ENCODE results near the gene EXOC4. TPM values are rescaled to one million over a fixed set of nuclear protein-coding genes. Genes with fewer than 3 reads are reported as not detected.

Gene EXOC4
- total and polyA plus RNA-seq, 2 of the 13 experiments (the other 11 are each of a cell fraction or from before 2014, with no cell fraction given) = 22.5 to 39.0 TPM

- Histone ChIP-seq H3K4me1 (ENCODE audit: insufficient read depth, low read length) (no peaks in the 10 kb centered on the region), H3K9ac (ENCODE audit: insufficient read depth, low read depth, low read length) (no peak overlapping the region), H3K27me3 (ENCODE audit: control insufficient read depth in 1 of 2, insufficient read depth in 2 of 2, low read length in 2 of 2) (no peaks in the 10 kb centered on the region), H4K20me1 (ENCODE audit: insufficient read depth, low read length) (no peaks in the 10 kb centered on the region), H2AFZ (ENCODE audit: low read length) (no peak overlapping the region), H3K36me3 (replicated peaks in 1 of 2; ENCODE audit: control insufficient read depth in 1 of 2, insufficient read depth in 2 of 2, low read length in 2 of 2) (no peaks in the 10 kb centered on the region), H3K4me2 (ENCODE audit: low read depth, low read length) (no peak overlapping the region), H3K27ac (ENCODE audit: extremely low read length, insufficient read depth, low read length) (no peak overlapping the region), H3K4me3 (replicated peaks in 1 of 3; ENCODE audit: insufficient read depth in 1 of 3, low read depth in 2 of 3, low read length in 3 of 3) (no peak overlapping the region), H3K79me2 (ENCODE audit: insufficient read depth, low read length) (no peaks in the 10 kb centered on the region), H3K9me3 (ENCODE audit: low read length) (no peaks in the 10 kb centered on the region)
- intact Hi-C loops (cut with micrococcal nuclease; ENCODE audit: unreplicated experiment) = no loop called here
- ChIA-PET CTCF (ENCODE audit: low intra/inter-chr PET ratio, low total read pairs) (no interaction called here), POLR2A (no interaction called here)
- no peak for DNase-seq (ENCODE audit: low spot score)
- FAIRE-seq = no peak
- no TSS peak for BruUV-seq (replicated peaks)
- no peak for ATAC-seq
- TF ChIP-seq ZSCAN5A (CRISPR knock-in tag; IDR thresholded peaks at IDR 0.05; ENCODE audit: borderline replicate concordance) = no peak
- TF ChIP-seq ATF7 (IDR thresholded peaks at IDR 0.05) = no peak
- TF ChIP-seq ATF7 (CRISPR knock-in tag; IDR thresholded peaks at IDR 0.05) = no peak
- TF ChIP-seq ZNF713 (CRISPR knock-in tag; IDR thresholded peaks at IDR 0.05) = no peak
- TF ChIP-seq CBX2 (IDR thresholded peaks at IDR 0.05; ENCODE audit: low read depth, low read length) = no peak
- TF ChIP-seq CBX2 (CRISPR knock-in tag; IDR thresholded peaks at IDR 0.05; ENCODE audit: low read depth) = no peak
- TF ChIP-seq ZNF329 (CRISPR knock-in tag; IDR thresholded peaks at IDR 0.05; ENCODE audit: low read depth) = no peak
- no peak for TF ChIP-seq ZSCAN30 (CRISPR knock-in tag; IDR thresholded peaks at IDR 0.05)
- no peak for TF ChIP-seq SRSF9 (IDR thresholded peaks at IDR 0.05; ENCODE audit: borderline replicate concordance, insufficient read depth, low read depth, low read length, poor library complexity, severe bottlenecking)
- no peak for TF ChIP-seq PTBP1 (IDR thresholded peaks at IDR 0.05; ENCODE audit: low read depth, low read length, poor library complexity, severe bottlenecking)
- TF ChIP-seq DNMT3B (CRISPR knock-in tag; conservative IDR thresholded peaks at IDR 0.05) = no peak
- TF ChIP-seq HOXA3 (CRISPR knock-in tag; IDR thresholded peaks at IDR 0.05) = no peak
- no peak for TF ChIP-seq ZBTB40 (IDR thresholded peaks at IDR 0.05)
- no peak for TF ChIP-seq ZBTB40 (CRISPR knock-in tag; IDR thresholded peaks at IDR 0.05)
- no peak for TF ChIP-seq ZNF709 (CRISPR knock-in tag; IDR thresholded peaks at IDR 0.05)
- no peak for TF ChIP-seq ZNF563 (CRISPR knock-in tag; IDR thresholded peaks at IDR 0.05)
- no peak for TF ChIP-seq NCOA1 (CRISPR knock-in tag; IDR thresholded peaks at IDR 0.05)
- no peak for TF ChIP-seq ZZZ3 (CRISPR knock-in tag; IDR thresholded peaks at IDR 0.05; ENCODE audit: borderline replicate concordance)
- 97% methylated on average over 2 of the region's 2 CpGs for WGBS (ENCODE audit: low lambda C conversion rate)
- in situ Hi-C loops (cut with HindIII; ENCODE audit: extremely low pct_ligation_motif_present, low pct_unique_long_range_greater_than_20kb) = no loop called here
Measured at GRCh38 chr7:133843341-133843740, 590.5 kb downstream of the EXOC4 start.

Data from HepG2 (cell line).